ENCODE measurements around the gene RAB11FIP4. TPM values are rescaled to one million over a fixed set of nuclear protein-coding genes. Genes with fewer than 3 reads are reported as not detected.

Gene RAB11FIP4
- total RNA-seq, 4 donors from 2014 or later: 28.9 to 46.8 (median 35.7) TPM

GRCh38 chr17:31487648-31488263 lies 96.3 kb downstream of the RAB11FIP4 start:
- Histone ChIP-seq H3K9me3 (no peaks in the 10 kb centered on the region), H3K4me3 (peak overlapping the region; percentile 55), H3K4me1 (peaks cover 53% of the 10 kb centered on the region), H3K27me3 (peaks cover 6% of the 10 kb centered on the region), H3K27ac (peak overlapping the region; percentile 79), H3K36me3 (no peaks in the 10 kb centered on the region)
- TF ChIP-seq POLR2A (IDR thresholded peaks at IDR 0.05) (peak in 1 of 2 donors; percentile 37), EP300 (IDR thresholded peaks at IDR 0.05) (no peak), POLR2AphosphoS5 (IDR thresholded peaks at IDR 0.05) (no peak)
- TF ChIP-seq, protein P1, sequence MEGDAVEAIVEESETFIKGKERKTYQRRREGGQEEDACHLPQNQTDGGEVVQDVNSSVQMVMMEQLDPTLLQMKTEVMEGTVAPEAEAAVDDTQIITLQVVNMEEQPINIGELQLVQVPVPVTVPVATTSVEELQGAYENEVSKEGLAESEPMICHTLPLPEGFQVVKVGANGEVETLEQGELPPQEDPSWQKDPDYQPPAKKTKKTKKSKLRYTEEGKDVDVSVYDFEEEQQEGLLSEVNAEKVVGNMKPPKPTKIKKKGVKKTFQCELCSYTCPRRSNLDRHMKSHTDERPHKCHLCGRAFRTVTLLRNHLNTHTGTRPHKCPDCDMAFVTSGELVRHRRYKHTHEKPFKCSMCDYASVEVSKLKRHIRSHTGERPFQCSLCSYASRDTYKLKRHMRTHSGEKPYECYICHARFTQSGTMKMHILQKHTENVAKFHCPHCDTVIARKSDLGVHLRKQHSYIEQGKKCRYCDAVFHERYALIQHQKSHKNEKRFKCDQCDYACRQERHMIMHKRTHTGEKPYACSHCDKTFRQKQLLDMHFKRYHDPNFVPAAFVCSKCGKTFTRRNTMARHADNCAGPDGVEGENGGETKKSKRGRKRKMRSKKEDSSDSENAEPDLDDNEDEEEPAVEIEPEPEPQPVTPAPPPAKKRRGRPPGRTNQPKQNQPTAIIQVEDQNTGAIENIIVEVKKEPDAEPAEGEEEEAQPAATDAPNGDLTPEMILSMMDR (IDR thresholded peaks at IDR 0.05): no peak
- peak in 1 of 2 donors; percentile 79 for DNase-seq (ENCODE audit: low spot score in 2 of 2)
- WGBS: 0% methylated on average over 11 of the region's 83 CpGs

DNA sequence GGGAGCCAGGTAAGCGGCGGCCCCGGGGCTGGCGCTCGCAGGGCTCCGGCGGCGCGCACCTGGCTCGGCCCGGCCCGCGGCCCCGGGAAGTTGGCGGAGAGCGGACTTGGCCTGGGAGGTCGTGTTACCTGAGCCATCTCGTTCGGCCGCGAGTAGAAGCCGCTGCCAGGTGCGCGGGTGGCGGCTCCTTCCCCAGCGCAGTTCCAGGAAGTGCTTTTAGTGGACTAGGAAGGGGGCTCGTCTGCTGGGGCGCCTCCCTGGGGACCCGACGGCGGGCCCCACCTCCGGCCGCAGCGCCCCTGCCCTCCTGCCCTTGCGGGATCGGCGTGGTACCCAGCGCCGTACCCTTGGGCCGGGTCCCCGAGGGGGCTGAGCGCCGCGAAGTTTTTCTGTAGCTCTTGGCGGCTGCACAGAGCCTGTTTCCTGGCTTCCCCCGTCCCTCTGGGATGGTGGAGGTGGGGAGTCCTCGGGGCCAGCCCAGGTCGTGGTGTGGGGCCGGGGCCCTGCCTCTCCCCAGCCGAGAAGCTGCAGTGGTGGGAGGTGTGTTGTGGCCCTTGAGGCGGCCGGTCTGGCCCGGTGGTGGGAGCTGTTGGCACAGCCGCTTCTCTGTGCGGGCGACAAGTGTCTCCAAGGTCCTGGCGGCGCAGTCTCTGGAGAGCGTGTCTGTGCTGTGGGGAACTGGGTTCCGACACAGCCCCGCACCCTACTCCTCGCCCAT lies 96.9 kb downstream of the RAB11FIP4 start:
- peaks cover 60% of the 10 kb centered on the region for H3K4me1 ChIP-seq
- H3K27ac ChIP-seq: peak overlapping the region; percentile 79
- no peak for DNase-seq (ENCODE audit: low spot score in 2 of 2)
- H3K4me3 ChIP-seq: peak overlapping the region; percentile 55
- TF ChIP-seq, protein P1 (IDR thresholded peaks at IDR 0.05): no peak
- TF ChIP-seq POLR2A (IDR thresholded peaks at IDR 0.05) (no peak), POLR2AphosphoS5 (IDR thresholded peaks at IDR 0.05) (no peak), EP300 (IDR thresholded peaks at IDR 0.05) (no peak)
- H3K36me3 ChIP-seq: no peaks in the 10 kb centered on the region
- peaks cover 6% of the 10 kb centered on the region for H3K27me3 ChIP-seq
- WGBS: 14% methylated on average over 9 of the region's 62 CpGs
- H3K9me3 ChIP-seq: no peaks in the 10 kb centered on the region

- Histone ChIP-seq H3K4me1 (peaks cover 65% of the 10 kb centered on the region), H3K27me3 (peaks cover 6% of the 10 kb centered on the region), H3K9me3 (no peaks in the 10 kb centered on the region), H3K4me3 (peak overlapping the region; percentile 55), H3K27ac (peak overlapping the region; percentile 79), H3K36me3 (no peaks in the 10 kb centered on the region)
- WGBS: 13% methylated on average over 4 of the region's 4 CpGs
- no peak for DNase-seq (ENCODE audit: low spot score in 2 of 2)
- TF ChIP-seq, protein P1 (IDR thresholded peaks at IDR 0.05): no peak
- no peak for TF ChIP-seq EP300 (IDR thresholded peaks at IDR 0.05)
- no peak for TF ChIP-seq POLR2AphosphoS5 (IDR thresholded peaks at IDR 0.05)
- no peak for TF ChIP-seq POLR2A (IDR thresholded peaks at IDR 0.05)
Measured at GRCh38 chr17:31488982-31489294, 97.5 kb downstream of the RAB11FIP4 start.

GRCh38 chr17:31489295-31490018 lies 98.0 kb downstream of the RAB11FIP4 start:
- no peak for DNase-seq (ENCODE audit: low spot score in 2 of 2)
- Histone ChIP-seq H3K36me3 (no peaks in the 10 kb centered on the region), H3K4me3 (peak overlapping the region; percentile 55), H3K9me3 (no peaks in the 10 kb centered on the region), H3K27ac (no peak overlapping the region), H3K27me3 (peaks cover 6% of the 10 kb centered on the region), H3K4me1 (peaks cover 70% of the 10 kb centered on the region)
- TF ChIP-seq EP300 (IDR thresholded peaks at IDR 0.05): no peak
- no peak for TF ChIP-seq POLR2AphosphoS5 (IDR thresholded peaks at IDR 0.05)
- TF ChIP-seq POLR2A (IDR thresholded peaks at IDR 0.05): no peak
- TF ChIP-seq, protein P1 (IDR thresholded peaks at IDR 0.05): no peak
- 54% methylated on average over 16 of the region's 16 CpGs for WGBS

Data from suprapubic skin (tissue), 4 donors.